Measurements from ENCODE around the gene PLXNA4. TPM values are rescaled to one million over a fixed set of nuclear protein-coding genes. Genes with fewer than 3 reads are reported as not detected.

PLXNA4 gene
- total and polyA plus RNA-seq, 2 donors (not counting 1 experiment from before 2014, with no cell fraction given) = not detected

GRCh38 chr7:132216847-132217525 lies 359.3 kb downstream of the PLXNA4 start:
- WGBS (ENCODE audit: insufficient coverage) = 60% methylated on average over 4 of the region's 8 CpGs
- POLR2A ChIA-PET = no interaction called here
- no peaks in the 10 kb centered on the region for H3K4me1 ChIP-seq (ENCODE audit: control insufficient read depth in 2 of 2, insufficient read depth in 2 of 2, low read length in 2 of 2)

GRCh38 chr7:132214452-132214851 lies 361.8 kb downstream of the PLXNA4 start:
- DNase-seq (no peak), ATAC-seq (ENCODE audit: low read depth) (no peak)
- Histone ChIP-seq H3K4me3 (ENCODE audit: control extremely low read depth in 1 of 5, extremely low read depth in 1 of 5, insufficient read depth in 1 of 5, low read depth in 2 of 5, low read length in 4 of 5) (no peak overlapping the region), H4K20me1 (ENCODE audit: control insufficient read depth, insufficient read depth, low read length, poor library complexity, severe bottlenecking) (no peaks in the 10 kb centered on the region), H2AFZ (ENCODE audit: insufficient read depth, low read depth, low read length, poor library complexity, severe bottlenecking) (no peak overlapping the region), H3K4me2 (replicated peaks; ENCODE audit: low read depth, low read length, poor library complexity, severe bottlenecking) (no peak overlapping the region), H3K27ac (ENCODE audit: low read length in 2 of 2) (no peak overlapping the region), H3K4me1 (ENCODE audit: control insufficient read depth in 2 of 2, insufficient read depth in 2 of 2, low read length in 2 of 2) (no peaks in the 10 kb centered on the region), H3K27me3 (replicated peaks in 1 of 4; ENCODE audit: control extremely low read depth in 1 of 4, control insufficient read depth in 3 of 4, insufficient read depth in 4 of 4, low read length in 3 of 4) (no peaks in the 10 kb centered on the region), H3K79me2 (ENCODE audit: control insufficient read depth, insufficient read depth, low read length) (no peaks in the 10 kb centered on the region), H3K9ac (ENCODE audit: low read length) (no peak overlapping the region), H3K36me3 (replicated peaks in 1 of 2; ENCODE audit: control extremely low read depth in 1 of 2, control insufficient read depth in 1 of 2, extremely low read depth in 1 of 2, insufficient read depth in 2 of 2, low read length in 1 of 2) (no peaks in the 10 kb centered on the region), H3K9me3 (ENCODE audit: control extremely low read depth in 1 of 3, control insufficient read depth in 2 of 3, insufficient read depth in 1 of 3, low read length in 2 of 3) (peaks cover 0 to 9% (median 0%) of the 10 kb centered on the region in 3 donors)
- POLR2A ChIA-PET = no interaction called here
- WGBS (ENCODE audit: insufficient coverage) = 49% methylated on average over 6 of the region's 6 CpGs
- H3K4me3 Mint-ChIP-seq = no peak overlapping the region
- no peaks in the 10 kb centered on the region for H3K4me1 Mint-ChIP-seq
- TF ChIP-seq, protein P1, sequence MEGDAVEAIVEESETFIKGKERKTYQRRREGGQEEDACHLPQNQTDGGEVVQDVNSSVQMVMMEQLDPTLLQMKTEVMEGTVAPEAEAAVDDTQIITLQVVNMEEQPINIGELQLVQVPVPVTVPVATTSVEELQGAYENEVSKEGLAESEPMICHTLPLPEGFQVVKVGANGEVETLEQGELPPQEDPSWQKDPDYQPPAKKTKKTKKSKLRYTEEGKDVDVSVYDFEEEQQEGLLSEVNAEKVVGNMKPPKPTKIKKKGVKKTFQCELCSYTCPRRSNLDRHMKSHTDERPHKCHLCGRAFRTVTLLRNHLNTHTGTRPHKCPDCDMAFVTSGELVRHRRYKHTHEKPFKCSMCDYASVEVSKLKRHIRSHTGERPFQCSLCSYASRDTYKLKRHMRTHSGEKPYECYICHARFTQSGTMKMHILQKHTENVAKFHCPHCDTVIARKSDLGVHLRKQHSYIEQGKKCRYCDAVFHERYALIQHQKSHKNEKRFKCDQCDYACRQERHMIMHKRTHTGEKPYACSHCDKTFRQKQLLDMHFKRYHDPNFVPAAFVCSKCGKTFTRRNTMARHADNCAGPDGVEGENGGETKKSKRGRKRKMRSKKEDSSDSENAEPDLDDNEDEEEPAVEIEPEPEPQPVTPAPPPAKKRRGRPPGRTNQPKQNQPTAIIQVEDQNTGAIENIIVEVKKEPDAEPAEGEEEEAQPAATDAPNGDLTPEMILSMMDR (IDR thresholded peaks at IDR 0.05) = no peak
- no peak for TF ChIP-seq EZH2 (IDR thresholded peaks at IDR 0.05; ENCODE audit: borderline replicate concordance, insufficient read depth, low read depth, low read length, poor library complexity, severe bottlenecking)
- peaks cover 5% of the 10 kb centered on the region for H3K27me3 Mint-ChIP-seq
- CTCF ChIA-PET = no interaction called here
- H3K27ac Mint-ChIP-seq = no peak overlapping the region
- intact Hi-C loops (cut with micrococcal nuclease) = no loop called here
- H3K9me3 Mint-ChIP-seq (ENCODE audit: insufficient read depth) = no peaks in the 10 kb centered on the region

More at GRCh38 chr7:132216847-132217525, 359.3 kb downstream of the PLXNA4 start:
- intact Hi-C loops (cut with micrococcal nuclease) = no loop called here
- H3K9me3 Mint-ChIP-seq (ENCODE audit: insufficient read depth) = no peaks in the 10 kb centered on the region
- no peaks in the 10 kb centered on the region for H3K4me1 Mint-ChIP-seq
- CTCF ChIA-PET = no interaction called here
- DNase-seq = no peak
- no peaks in the 10 kb centered on the region for H3K36me3 ChIP-seq (replicated peaks in 1 of 2; ENCODE audit: control extremely low read depth in 1 of 2, control insufficient read depth in 1 of 2, extremely low read depth in 1 of 2, insufficient read depth in 2 of 2, low read length in 1 of 2)
- no peaks in the 10 kb centered on the region for H3K79me2 ChIP-seq (ENCODE audit: control insufficient read depth, insufficient read depth, low read length)
- TF ChIP-seq, protein P1 (IDR thresholded peaks at IDR 0.05) = no peak
- no peak for ATAC-seq (ENCODE audit: low read depth)
- peaks cover 5% of the 10 kb centered on the region for H3K27me3 Mint-ChIP-seq
- H3K4me2 ChIP-seq (replicated peaks; ENCODE audit: low read depth, low read length, poor library complexity, severe bottlenecking) = no peak overlapping the region
- H3K27me3 ChIP-seq (replicated peaks in 1 of 4; ENCODE audit: control extremely low read depth in 1 of 4, control insufficient read depth in 3 of 4, insufficient read depth in 4 of 4, low read length in 3 of 4) = no peaks in the 10 kb centered on the region
- H3K27ac ChIP-seq (ENCODE audit: low read length in 2 of 2) = no peak overlapping the region
- H3K4me3 ChIP-seq (ENCODE audit: control extremely low read depth in 1 of 5, extremely low read depth in 1 of 5, insufficient read depth in 1 of 5, low read depth in 2 of 5, low read length in 4 of 5) = no peak overlapping the region
- no peak overlapping the region for H2AFZ ChIP-seq (ENCODE audit: insufficient read depth, low read depth, low read length, poor library complexity, severe bottlenecking)
- H4K20me1 ChIP-seq (ENCODE audit: control insufficient read depth, insufficient read depth, low read length, poor library complexity, severe bottlenecking) = no peaks in the 10 kb centered on the region
- H3K27ac Mint-ChIP-seq = no peak overlapping the region
- no peak overlapping the region for H3K9ac ChIP-seq (ENCODE audit: low read length)
- peaks cover 0 to 7% (median 0%) of the 10 kb centered on the region in 3 donors for H3K9me3 ChIP-seq (ENCODE audit: control extremely low read depth in 1 of 3, control insufficient read depth in 2 of 3, insufficient read depth in 1 of 3, low read length in 2 of 3)
- no peak overlapping the region for H3K4me3 Mint-ChIP-seq

Measured in B cell (primary cell).